GM23338 (cell line): ENCODE measurements around the gene SPTLC2. TPM values are rescaled to one million over a fixed set of nuclear protein-coding genes. Genes with fewer than 3 reads are reported as not detected.

Experiments
- ATAC-seq: fragments of 200-7000 bp; cut with Tn5 transposase; 3 replicates; pipeline ENCODE4 v1.9.1; 2020
- DNase-seq: peaks from one replicate; pipeline ENCODE4 v3.0.0-alpha.2; 2015; ENCODE audit warnings: low spot score
- H2AFZ ChIP-seq: fragments of 200-600 bp; sonication (generic); 2 replicates; pipeline ENCODE4 v1.8.0; 2016; ENCODE audit warnings: antibody characterized with exemption, mild to moderate bottlenecking, moderate library complexity
- H3F3A ChIP-seq: fragments of 200-600 bp; sonication (generic); replicated peaks from 2 replicates; pipeline ENCODE4 v1.8.0; 2017; ENCODE audit warnings: antibody characterized with exemption, mixed run types, low read depth
- H3K27ac ChIP-seq: fragments of 200-600 bp; sonication (generic); 2 replicates; pipeline ENCODE4 v1.6.1; 2016; ENCODE audit warnings: low read depth
- H3K27me3 ChIP-seq: fragments of 200-600 bp; sonication (generic); 2 replicates; pipeline ENCODE4 v1.8.0; 2016; ENCODE audit warnings: mild to moderate bottlenecking, mixed run types, moderate library complexity; ENCODE audit not compliant: insufficient read depth
- H3K36me3 ChIP-seq: fragments of 200-600 bp; sonication (generic); 2 replicates; pipeline ENCODE4 v1.8.0; 2016; ENCODE audit warnings: mild to moderate bottlenecking; ENCODE audit not compliant: insufficient read depth
- H3K4me1 ChIP-seq: fragments of 200-600 bp; sonication (generic); 2 replicates; pipeline ENCODE4 v1.8.0; 2016; ENCODE audit warnings: mild to moderate bottlenecking, moderate library complexity; ENCODE audit not compliant: insufficient read depth
- H3K4me2 ChIP-seq: fragments of 200-600 bp; sonication (generic); 2 replicates; pipeline ENCODE4 v1.7.1; 2017; ENCODE audit warnings: mixed run types
- H3K4me3 ChIP-seq: fragments of 200-600 bp; sonication (generic); 2 replicates; pipeline ENCODE4 v1.6.1; 2016; ENCODE audit warnings: mixed run types
- H3K79me2 ChIP-seq: fragments of 200-600 bp; sonication (generic); replicated peaks from 2 replicates; pipeline ENCODE4 v1.8.0; 2017; ENCODE audit warnings: mild to moderate bottlenecking; ENCODE audit not compliant: insufficient read depth
- H3K9me2 ChIP-seq: fragments of 200-600 bp; sonication (generic); 2 replicates; pipeline ENCODE4 v1.8.0; 2017; ENCODE audit not compliant: insufficient read depth
- H4K20me1 ChIP-seq: fragments of 200-600 bp; sonication (generic); replicated peaks from 2 replicates; pipeline ENCODE4 v1.8.0; 2017; ENCODE audit warnings: mild to moderate bottlenecking; ENCODE audit not compliant: insufficient read depth
- H3K27ac Mint-ChIP-seq: 2 replicates; pipeline ENCODE4 v1.8.0; 2020; ENCODE audit warnings: inconsistent platforms, mild to moderate bottlenecking, moderate library complexity, mixed read lengths
- H3K27me3 Mint-ChIP-seq: 3 replicates; pipeline ENCODE4 v1.8.0; 2022; ENCODE audit warnings: low read depth, mild to moderate bottlenecking, moderate library complexity, mixed read lengths, inconsistent platforms; ENCODE audit not compliant: insufficient read depth, poor library complexity
- H3K36me3 Mint-ChIP-seq: 3 replicates; pipeline ENCODE4 v1.8.0; 2021; ENCODE audit warnings: low read depth, mild to moderate bottlenecking, inconsistent platforms, moderate library complexity, mixed read lengths
- H3K4me1 Mint-ChIP-seq: 3 replicates; pipeline ENCODE4 v1.8.0; 2020; ENCODE audit warnings: mild to moderate bottlenecking, inconsistent platforms, mixed read lengths
- H3K4me3 Mint-ChIP-seq: 3 replicates; pipeline ENCODE4 v1.8.0; 2021; ENCODE audit warnings: moderate library complexity, mild to moderate bottlenecking, inconsistent platforms, mixed read lengths
- H3K9me3 Mint-ChIP-seq: 3 replicates; pipeline ENCODE4 v1.8.0; 2020; ENCODE audit warnings: moderate library complexity, mild to moderate bottlenecking, inconsistent platforms, mixed read lengths
- NANOG ChIP-seq: IDR thresholded peaks from 2 replicates; pipeline ENCODE4 v1.6.1; 2016; ENCODE audit warnings: antibody characterized with exemption, borderline replicate concordance
- POLR2AphosphoS5 ChIP-seq: IDR thresholded peaks from 2 replicates; pipeline ENCODE4 v1.6.1; 2016; ENCODE audit warnings: antibody characterized with exemption, low read depth
- STAT1 ChIP-seq: IDR thresholded peaks from one replicate; pipeline ENCODE4 v1.6.1; 2016; ENCODE audit warnings: antibody characterized with exemption; ENCODE audit not compliant: unreplicated experiment
- ZNF114 ChIP-seq: fragments of 250-450 bp; sonication (Bioruptor Pico); IDR thresholded peaks from 2 replicates; pipeline ENCODE4 v1.5.0; 2020; ENCODE audit warnings: mild to moderate bottlenecking, moderate library complexity
- ZNF331 ChIP-seq: fragments of 250-450 bp; sonication (Bioruptor Pico); IDR thresholded peaks from 2 replicates; pipeline ENCODE4 v1.5.0; 2020; ENCODE audit warnings: low read depth, mild to moderate bottlenecking, moderate library complexity
- long read RNA-seq: library from polyadenylated mRNA; unstranded; transcript quantifications from one replicate; pipeline ENCODE4 v2.0.0, GENCODE V29; 2020; ENCODE audit not compliant: unreplicated experiment
- polyA plus RNA-seq: library from polyadenylated mRNA; unstranded; fragments of >200 nt; fragmentation: Nextera tagmentation; extraction: Ambion mirVana; gene quantifications from 2 replicates; pipeline ENCODE4 v1.2.1, GENCODE V29; 2016
- total RNA-seq: library from RNA; depleted of rRNA; stranded (reverse); fragments of >200 nt; shearing (Covaris generic); gene quantifications from 2 replicates; pipeline ENCODE4 v1.2.3, GENCODE V29; 2014; rRNA removed
- TF ChIP-seq, protein P1 (sequence below), 2 experiments: fragments of 200-600 bp in 1 of 2; sonication (generic) in 1 of 2; conservative IDR thresholded peaks; 2 replicates each; pipeline versions ENCODE4 v1.5.1 to v1.6.1; 2016 to 2017; ENCODE audit warnings: antibody characterized with exemption in 2 of 2, low read depth in 2 of 2, mild to moderate bottlenecking in 2 of 2, moderate library complexity in 1 of 2
- TF ChIP-seq, protein P2 (sequence below): IDR thresholded peaks from 2 replicates; pipeline ENCODE4 v1.6.1; 2016; ENCODE audit warnings: antibody characterized with exemption

SPTLC2 gene, protein sequence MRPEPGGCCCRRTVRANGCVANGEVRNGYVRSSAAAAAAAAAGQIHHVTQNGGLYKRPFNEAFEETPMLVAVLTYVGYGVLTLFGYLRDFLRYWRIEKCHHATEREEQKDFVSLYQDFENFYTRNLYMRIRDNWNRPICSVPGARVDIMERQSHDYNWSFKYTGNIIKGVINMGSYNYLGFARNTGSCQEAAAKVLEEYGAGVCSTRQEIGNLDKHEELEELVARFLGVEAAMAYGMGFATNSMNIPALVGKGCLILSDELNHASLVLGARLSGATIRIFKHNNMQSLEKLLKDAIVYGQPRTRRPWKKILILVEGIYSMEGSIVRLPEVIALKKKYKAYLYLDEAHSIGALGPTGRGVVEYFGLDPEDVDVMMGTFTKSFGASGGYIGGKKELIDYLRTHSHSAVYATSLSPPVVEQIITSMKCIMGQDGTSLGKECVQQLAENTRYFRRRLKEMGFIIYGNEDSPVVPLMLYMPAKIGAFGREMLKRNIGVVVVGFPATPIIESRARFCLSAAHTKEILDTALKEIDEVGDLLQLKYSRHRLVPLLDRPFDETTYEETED
- total RNA-seq (35.8 and 38.9 TPM in 2 replicates), polyA plus RNA-seq (18.0 and 22.3 TPM in 2 replicates)
- long read RNA-seq, full-length matches to known transcripts, result 13 of 15 reads
- long read RNA-seq, partial matches to known transcripts, result 1 of 15 reads
- long read RNA-seq, other reads (novel, unspliced or antisense), result 1 of 15 reads

DNA sequence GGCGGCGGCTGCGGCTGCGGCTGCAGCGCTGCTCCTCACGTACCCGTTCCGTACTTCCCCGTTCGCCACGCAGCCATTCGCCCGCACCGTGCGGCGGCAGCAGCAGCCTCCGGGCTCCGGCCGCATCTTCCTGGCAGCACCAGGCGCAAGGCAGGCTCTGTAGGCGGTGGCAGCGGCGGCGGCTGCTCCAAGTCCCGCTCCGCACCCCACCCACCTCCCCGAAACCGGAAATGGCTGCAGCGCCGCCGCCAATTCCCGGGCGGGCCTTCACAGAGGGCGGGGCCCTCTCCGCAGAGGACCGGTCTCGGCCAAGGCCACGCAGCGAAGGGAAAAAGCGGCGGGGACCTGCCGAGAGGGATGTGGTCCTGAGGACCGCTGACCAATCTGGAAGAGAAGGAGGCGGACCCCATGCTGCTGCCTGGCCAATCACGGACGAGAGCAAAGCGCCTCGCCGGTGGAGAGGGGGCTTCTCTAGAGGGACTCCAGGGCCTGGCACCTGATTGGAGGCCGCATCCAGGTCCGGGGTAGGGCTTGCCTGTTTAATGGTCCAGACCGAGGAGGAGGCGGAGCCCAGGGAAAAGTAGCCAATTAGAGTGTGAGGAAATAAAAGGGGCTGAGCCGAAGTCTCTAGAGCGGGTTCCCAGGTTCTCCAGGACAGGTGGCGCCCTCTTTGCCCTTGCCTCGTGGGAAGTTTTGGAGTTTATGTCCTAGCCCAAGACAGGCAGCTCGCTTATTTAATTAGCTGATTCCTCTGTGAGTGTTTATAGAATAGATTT is at the start of gene SPTLC2:
Gene SPTLC2, minus strand, starts transcription at position 184 of the 776 bp plus-strand sequence. Its CDS starts 58 bp downstream, at position 126.
- peak within 1 kb of the TSS; percentile 88 for H3K27ac Mint-ChIP-seq
- Histone ChIP-seq H2AFZ (0 out of 2 replicates have a peak within 1 kb of the TSS, but pooled peaks have one; percentile 24), H3K9me2 (no peaks in the 10 kb centered on the region), H3K79me2 (peaks cover 43% of the 10 kb centered on the region), H3K36me3 (no peaks in the 10 kb centered on the region), H4K20me1 (peaks cover 7% of the 10 kb centered on the region; the same call in 1 of the 2 replicates), H3K4me2 (peak within 1 kb of the TSS; percentile 85), H3K27ac (peak within 1 kb of the TSS; percentile 41; the same call in 1 of the 2 replicates), H3K4me1 (peaks cover 36% of the 10 kb centered on the region), H3F3A (no peaks in the 10 kb centered on the region), H3K27me3 (no peaks in the 10 kb centered on the region), H3K4me3 (peak within 1 kb of the TSS; percentile 88)
- DNase-seq, result peak; percentile 100
- TF ChIP-seq, protein P1, sequence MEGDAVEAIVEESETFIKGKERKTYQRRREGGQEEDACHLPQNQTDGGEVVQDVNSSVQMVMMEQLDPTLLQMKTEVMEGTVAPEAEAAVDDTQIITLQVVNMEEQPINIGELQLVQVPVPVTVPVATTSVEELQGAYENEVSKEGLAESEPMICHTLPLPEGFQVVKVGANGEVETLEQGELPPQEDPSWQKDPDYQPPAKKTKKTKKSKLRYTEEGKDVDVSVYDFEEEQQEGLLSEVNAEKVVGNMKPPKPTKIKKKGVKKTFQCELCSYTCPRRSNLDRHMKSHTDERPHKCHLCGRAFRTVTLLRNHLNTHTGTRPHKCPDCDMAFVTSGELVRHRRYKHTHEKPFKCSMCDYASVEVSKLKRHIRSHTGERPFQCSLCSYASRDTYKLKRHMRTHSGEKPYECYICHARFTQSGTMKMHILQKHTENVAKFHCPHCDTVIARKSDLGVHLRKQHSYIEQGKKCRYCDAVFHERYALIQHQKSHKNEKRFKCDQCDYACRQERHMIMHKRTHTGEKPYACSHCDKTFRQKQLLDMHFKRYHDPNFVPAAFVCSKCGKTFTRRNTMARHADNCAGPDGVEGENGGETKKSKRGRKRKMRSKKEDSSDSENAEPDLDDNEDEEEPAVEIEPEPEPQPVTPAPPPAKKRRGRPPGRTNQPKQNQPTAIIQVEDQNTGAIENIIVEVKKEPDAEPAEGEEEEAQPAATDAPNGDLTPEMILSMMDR (conservative IDR thresholded peaks at IDR 0.05; ENCODE audit: low read depth in 2 of 2), result peak in 1 of 2 experiments; percentile 47; a peak in 2 of 4 replicates
- TF ChIP-seq, protein P2, sequence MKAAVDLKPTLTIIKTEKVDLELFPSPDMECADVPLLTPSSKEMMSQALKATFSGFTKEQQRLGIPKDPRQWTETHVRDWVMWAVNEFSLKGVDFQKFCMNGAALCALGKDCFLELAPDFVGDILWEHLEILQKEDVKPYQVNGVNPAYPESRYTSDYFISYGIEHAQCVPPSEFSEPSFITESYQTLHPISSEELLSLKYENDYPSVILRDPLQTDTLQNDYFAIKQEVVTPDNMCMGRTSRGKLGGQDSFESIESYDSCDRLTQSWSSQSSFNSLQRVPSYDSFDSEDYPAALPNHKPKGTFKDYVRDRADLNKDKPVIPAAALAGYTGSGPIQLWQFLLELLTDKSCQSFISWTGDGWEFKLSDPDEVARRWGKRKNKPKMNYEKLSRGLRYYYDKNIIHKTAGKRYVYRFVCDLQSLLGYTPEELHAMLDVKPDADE, result peak; percentile 65; the same call in 1 of the 2 replicates
- no peak for TF ChIP-seq ZNF331 (CRISPR knock-in tag)
- TF ChIP-seq POLR2AphosphoS5, result peak; percentile 86
- no peak for TF ChIP-seq STAT1
- peaks cover 44% of the 10 kb centered on the region for H3K4me1 Mint-ChIP-seq
- H3K36me3 Mint-ChIP-seq, result no peaks in the 10 kb centered on the region; the same call in 2 of the 3 replicates
- no peaks in the 10 kb centered on the region for H3K9me3 Mint-ChIP-seq
- H3K4me3 Mint-ChIP-seq, result peak within 1 kb of the TSS; percentile 86
- ATAC-seq, result peak; percentile 97
- H3K27me3 Mint-ChIP-seq, result peaks cover 3% of the 10 kb centered on the region

DNA sequence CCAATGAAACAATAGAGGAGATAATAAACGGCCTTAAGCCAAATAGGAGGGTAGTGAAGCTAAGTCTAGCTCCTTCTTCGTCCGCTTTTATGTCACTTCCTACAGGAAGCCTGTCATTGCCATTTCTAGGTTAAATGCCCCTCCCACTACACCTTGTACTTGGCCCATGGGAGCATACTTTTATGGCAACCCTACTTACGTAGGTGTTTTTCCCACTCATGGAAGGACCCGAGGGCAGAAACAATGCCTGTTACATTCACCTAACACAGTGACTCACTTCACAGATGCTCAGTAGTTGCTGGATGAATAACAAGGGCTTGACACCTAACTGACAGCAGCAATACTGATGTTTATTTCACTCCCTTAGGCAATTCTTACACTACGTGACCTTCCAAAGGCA is 46.9 kb upstream of the SPTLC2 start:
- no peaks in the 10 kb centered on the region for H4K20me1 ChIP-seq
- H3K4me1 ChIP-seq, result peaks cover 15% of the 10 kb centered on the region
- H3K79me2 ChIP-seq, result no peaks in the 10 kb centered on the region
- no peak overlapping the region for H3K27ac Mint-ChIP-seq
- 0 out of 2 replicates have a peak, but pooled peaks cover under 1% of the 10 kb centered on the region for H3F3A ChIP-seq
- peaks cover 10% of the 10 kb centered on the region for H3K4me1 Mint-ChIP-seq
- no peaks in the 10 kb centered on the region for H3K36me3 Mint-ChIP-seq
- H3K36me3 ChIP-seq, result no peaks in the 10 kb centered on the region
- H3K27me3 ChIP-seq, result no peaks in the 10 kb centered on the region
- ATAC-seq (no peak), DNase-seq (no peak)
- no peaks in the 10 kb centered on the region for H3K9me2 ChIP-seq
- no peak overlapping the region for H2AFZ ChIP-seq
- no peak overlapping the region for H3K27ac ChIP-seq
- H3K27me3 Mint-ChIP-seq, result peaks cover 3% of the 10 kb centered on the region
- H3K4me2 ChIP-seq, result no peak overlapping the region
- no peaks in the 10 kb centered on the region; the same call in 2 of the 3 replicates for H3K9me3 Mint-ChIP-seq
- no peak overlapping the region for H3K4me3 Mint-ChIP-seq
- no peak overlapping the region for H3K4me3 ChIP-seq
- TF ChIP-seq, protein P2, result no peak
- no peak for TF ChIP-seq ZNF114 (CRISPR knock-in tag)
- TF ChIP-seq NANOG, result no peak
